ENCODE measurements around the gene HGD.
A peak's percentile ranks its signal among the peaks of the same experiment; 100 is the strongest.

HGD gene

GRCh38 chr3:120682095-120682681 is at the start of gene HGD:
Gene HGD, minus strand, starts transcription at chr3:120682239. Its CDS starts 128 bp downstream, at chr3:120682111.
- no peak for DNase-seq (ENCODE audit: low read depth in 1 of 2, low spot score in 1 of 2)

GRCh38 chr3:120730576-120731542 is 48.8 kb upstream of the HGD start:
- no peak for DNase-seq (ENCODE audit: low read depth in 1 of 2, low spot score in 1 of 2)

GRCh38 chr3:120726791-120727190 is 44.8 kb upstream of the HGD start:
- no peak for DNase-seq (ENCODE audit: low read depth in 1 of 2, low spot score in 1 of 2)

GRCh38 chr3:120719167-120719834 is 37.3 kb upstream of the HGD start:
- DNase-seq (ENCODE audit: low read depth in 1 of 2, low spot score in 1 of 2): peak; percentile 25 to 67

- DNase-seq (ENCODE audit: low read depth in 1 of 2, low spot score in 1 of 2): no peak
These were observed 31.2 kb upstream of the HGD start for GRCh38 chr3:120713262-120713661.

- no peak for DNase-seq (ENCODE audit: low read depth in 1 of 2, low spot score in 1 of 2)
These were observed 28.3 kb upstream of the HGD start for GRCh38 chr3:120710369-120710768.

GRCh38 chr3:120708408-120708807 is 26.4 kb upstream of the HGD start:
- no peak for DNase-seq (ENCODE audit: low read depth in 1 of 2, low spot score in 1 of 2)

- no peak for DNase-seq (ENCODE audit: low read depth in 1 of 2, low spot score in 1 of 2)
These were observed 24.9 kb upstream of the HGD start for GRCh38 chr3:120706950-120707349.

GRCh38 chr3:120705884-120706582 is 24.0 kb upstream of the HGD start:
- no peak for DNase-seq (ENCODE audit: low read depth in 1 of 2, low spot score in 1 of 2)

- DNase-seq (ENCODE audit: low read depth in 1 of 2, low spot score in 1 of 2): no peak
These were observed 17.3 kb upstream of the HGD start for GRCh38 chr3:120699333-120699732.

GRCh38 chr3:120693439-120694171 is 11.6 kb upstream of the HGD start:
- DNase-seq (ENCODE audit: low read depth in 1 of 2, low spot score in 1 of 2): no peak

- no peak for DNase-seq (ENCODE audit: low read depth in 1 of 2, low spot score in 1 of 2)
These were observed 7.4 kb upstream of the HGD start for GRCh38 chr3:120689395-120689794.

- DNase-seq (ENCODE audit: low read depth in 1 of 2, low spot score in 1 of 2): no peak
These were observed 6.1 kb upstream of the HGD start for GRCh38 chr3:120688121-120688520.

- DNase-seq (ENCODE audit: low read depth in 1 of 2, low spot score in 1 of 2): no peak
These were observed 3.4 kb upstream of the HGD start for GRCh38 chr3:120685411-120685810.

GRCh38 chr3:120684896-120685295 is 2.9 kb upstream of the HGD start:
- no peak for DNase-seq (ENCODE audit: low read depth in 1 of 2, low spot score in 1 of 2)

GRCh38 chr3:120683671-120684301 is 1.7 kb upstream of the HGD start:
- DNase-seq (ENCODE audit: low read depth in 1 of 2, low spot score in 1 of 2): no peak

- DNase-seq (ENCODE audit: low read depth in 1 of 2, low spot score in 1 of 2): no peak
These were observed 1.2 kb upstream of the HGD start for GRCh38 chr3:120683213-120683612.

GRCh38 chr3:120681506-120682038 is 467 bp downstream of the HGD start:
- DNase-seq (ENCODE audit: low read depth in 1 of 2, low spot score in 1 of 2): no peak

GRCh38 chr3:120681018-120681417 is 1.0 kb downstream of the HGD start:
- no peak for DNase-seq (ENCODE audit: low read depth in 1 of 2, low spot score in 1 of 2)

Measured in activated T-helper 1 cell treated with anti-CD3 and anti-CD28 coated beads, Interleukin-2, amount 50 U/mL, for 16 hours (primary cell).